Prostate gland (tissue), 2 donors: Measurements from ENCODE around the gene POLR2H.

ENCODE experiments used
- POLR2A ChIP-seq: fragments of 450-650 bp; IDR thresholded peaks from one replicate; pipeline ENCODE4 v1.6.1; 2016; ENCODE audit warnings: antibody characterized with exemption, mild to moderate bottlenecking
- TF ChIP-seq, protein P1 (sequence below), 4 experiments: fragments of 200-600 bp in 2 of 4; fragments of 450-650 bp in 2 of 4; sonication (generic) in 2 of 4; IDR thresholded peaks; 1 replicate in 3 of 4; 2 replicates in 1 of 4; pipeline ENCODE4 v1.5.1; 2016 to 2019; ENCODE audit warnings: antibody characterized with exemption in 4 of 4, mild to moderate bottlenecking in 2 of 4, moderate library complexity in 2 of 4

DNA sequence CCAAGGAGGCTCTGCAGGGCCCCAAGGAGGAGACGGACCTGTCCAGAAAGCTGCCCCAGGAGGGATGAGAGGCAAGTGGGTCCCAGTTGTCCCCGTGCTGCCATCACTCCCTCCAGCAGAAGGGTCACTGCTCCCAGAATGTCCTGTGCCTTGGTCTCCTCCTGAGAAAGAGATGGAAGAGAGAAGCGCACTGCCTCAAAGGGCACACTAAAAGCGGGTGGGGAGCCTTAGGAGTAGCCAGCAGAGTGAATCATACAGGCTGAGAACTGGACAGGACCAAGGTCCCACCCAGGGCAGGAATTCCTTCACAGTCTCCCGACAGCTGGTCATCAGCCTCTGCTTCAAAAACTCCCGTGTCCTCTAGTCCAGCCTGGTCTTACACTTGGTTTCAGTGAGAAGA, 11.9 kb downstream of the POLR2H start:
- TF ChIP-seq, protein P1, sequence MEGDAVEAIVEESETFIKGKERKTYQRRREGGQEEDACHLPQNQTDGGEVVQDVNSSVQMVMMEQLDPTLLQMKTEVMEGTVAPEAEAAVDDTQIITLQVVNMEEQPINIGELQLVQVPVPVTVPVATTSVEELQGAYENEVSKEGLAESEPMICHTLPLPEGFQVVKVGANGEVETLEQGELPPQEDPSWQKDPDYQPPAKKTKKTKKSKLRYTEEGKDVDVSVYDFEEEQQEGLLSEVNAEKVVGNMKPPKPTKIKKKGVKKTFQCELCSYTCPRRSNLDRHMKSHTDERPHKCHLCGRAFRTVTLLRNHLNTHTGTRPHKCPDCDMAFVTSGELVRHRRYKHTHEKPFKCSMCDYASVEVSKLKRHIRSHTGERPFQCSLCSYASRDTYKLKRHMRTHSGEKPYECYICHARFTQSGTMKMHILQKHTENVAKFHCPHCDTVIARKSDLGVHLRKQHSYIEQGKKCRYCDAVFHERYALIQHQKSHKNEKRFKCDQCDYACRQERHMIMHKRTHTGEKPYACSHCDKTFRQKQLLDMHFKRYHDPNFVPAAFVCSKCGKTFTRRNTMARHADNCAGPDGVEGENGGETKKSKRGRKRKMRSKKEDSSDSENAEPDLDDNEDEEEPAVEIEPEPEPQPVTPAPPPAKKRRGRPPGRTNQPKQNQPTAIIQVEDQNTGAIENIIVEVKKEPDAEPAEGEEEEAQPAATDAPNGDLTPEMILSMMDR (IDR thresholded peaks at IDR 0.05): no peak
- TF ChIP-seq POLR2A: no peak
